Heart right ventricle (tissue), 16 donors: ENCODE results near the gene P2RY1. TPM values are rescaled to one million over a fixed set of nuclear protein-coding genes. Genes with fewer than 3 reads are reported as not detected.

ENCODE experiments used
- ATAC-seq, 8 donors: fragments of 200-7000 bp; cut with Tn5 transposase; one replicate each; pipeline ENCODE4 v1.9.1; 2020; ENCODE audit warnings: mild to moderate bottlenecking in 8 of 8, moderate library complexity in 8 of 8, moderate number of reproducible peaks in 1 of 8
- DNase-seq, 2 donors: peaks; one replicate each; pipeline ENCODE4 v3.0.0-alpha.2; 2020
- H3K27ac ChIP-seq, 10 donors: fragments of 200-600 bp; sonication (generic) in 2 of 10; one replicate each; pipeline versions ENCODE4 v1.5.0 to v1.8.0; 2020 to 2022; ENCODE audit warnings: mild to moderate bottlenecking in 3 of 10
- H3K27me3 ChIP-seq, 7 donors: fragments of 200-600 bp; one replicate each; pipeline ENCODE4 v1.8.0; 2021 to 2022; ENCODE audit warnings: mild to moderate bottlenecking in 2 of 7
- H3K36me3 ChIP-seq, 9 donors: fragments of 200-600 bp; sonication (generic) in 1 of 9; one replicate each; pipeline versions ENCODE4 v1.5.0 to v1.8.0; 2020 to 2022; ENCODE audit warnings: mild to moderate bottlenecking in 2 of 9
- H3K4me1 ChIP-seq, 9 donors: fragments of 200-600 bp; sonication (generic) in 1 of 9; one replicate each; pipeline versions ENCODE4 v1.5.0 to v1.8.0; 2020 to 2022; ENCODE audit warnings: mild to moderate bottlenecking in 4 of 9
- H3K4me3 ChIP-seq, 10 donors: fragments of 200-600 bp; sonication (generic) in 2 of 10; one replicate each; pipeline versions ENCODE4 v1.5.0 to v1.8.0; 2020 to 2022; ENCODE audit warnings: mild to moderate bottlenecking in 7 of 10, moderate library complexity in 2 of 10
- H3K9me3 ChIP-seq, 11 donors: fragments of 200-600 bp in 10 of 11; sonication (generic) in 2 of 11; one replicate each; pipeline versions ENCODE4 v1.5.0 to v1.8.0; 2013 to 2022; ENCODE audit warnings: mild to moderate bottlenecking in 2 of 11, control low read depth in 1 of 11, moderate library complexity in 1 of 11
- CTCF ChIP-seq, 9 donors: fragments of 200-600 bp; sonication (generic) in 2 of 9; IDR thresholded peaks; one replicate each; pipeline versions ENCODE4 v1.5.0 to v1.8.0; 2021 to 2022; ENCODE audit warnings: antibody characterized with exemption in 9 of 9, mild to moderate bottlenecking in 5 of 9, moderate library complexity in 1 of 9
- WGBS, 2 donors: extraction: QIAGEN DNeasy Blood & Tissue Kit; methylation state at CpG; one replicate each; pipeline ENCODE4 v1.1.7; 2013; ENCODE audit warnings: inconsistent platforms in 1 of 2; 5-methylcytosine and 5-hydroxymethylcytosine counted together
- intact Hi-C, 10 donors: fragments of 100-400 bp; cut with DNase I; formaldehyde crosslinking; loops; one replicate each; pipeline versions ENCODE4 v1.11.1 to v1.14.2; 2022
- polyA plus RNA-seq, 2 donors: library from polyadenylated mRNA; stranded (reverse); fragments of 200-250 nt; gene quantifications; one replicate each; pipeline ENCODE4 v1.2.3, GENCODE V29; 2013
- total RNA-seq, 10 donors: library from RNA; stranded (reverse); fragmentation: NEBNext Ultra II Directional in 3 of 10; extraction: Animal tissue kit (Norgen Biotek cat#: 25700) in 3 of 10; gene quantifications; one replicate each; pipeline versions ENCODE4 v1.2.1 to v1.2.4, GENCODE V29; 2021 to 2023
- donor health status: Arrhythmogenic right ventricular cardiomyopathy.
- donor health status: ischemic (EF 13 %, LVEDD 7.1; RV severe dilation, severe dysfunction).
- donor health status: healthy with polysubstance abuse.
- donor health status: DM: no; HTN: yes; CAD: no.
- donor health status: DM: no; HTN: no; CAD: no.
- donor health status: ischemic (EF 25% LVEDD 6.9; RV normal size, moderate dysfunction).
- donor health status: ischemic (EF 25% LVEDD 5.7; RV mildly dilated, moderate dysfunction).
- donor health status: healthy.
- donor health status: DM: yes; HTN: yes; CAD: no.
- donor health status: Ischemic cardiomyopathy.
- donor health status: ischemic (EF 35%, LVEDD 5.7; RV mildly dilated, moderate dysfunction).
- donor health status: nonischemic (EF 11% LVEDD 7.7; RV severe dilation, severe dysfunction).
- donor health status: DM: yes; HTN: yes; CAD: no.
- donor health status: PGD.
- donor health status: ischemic (EF 29% LVEDD 5.4; RV normal size, mild dysfunction).
- donor health status: nonischemic (EF 23%, LVEDD 6.1; RV moderate dilation, normal function).

The P2RY1 gene
- total and polyA plus RNA-seq, 12 donors, result 0.72 to 7.5 (median 4.3) TPM

- TF ChIP-seq CTCF (IDR thresholded peaks at IDR 0.05), result no peak
- Histone ChIP-seq H3K9me3 (no peaks in the 10 kb centered on the region), H3K27ac (no peak overlapping the region), H3K27me3 (peaks cover 0 to 5% (median 0%) of the 10 kb centered on the region in 7 donors), H3K36me3 (no peaks in the 10 kb centered on the region), H3K4me1 (peaks cover 0 to 31% (median 16%) of the 10 kb centered on the region in 9 donors), H3K4me3 (no peak overlapping the region)
- ATAC-seq (no peak), DNase-seq (no peak)
- intact Hi-C loops, result loop anchor here in 1 of 10 donors (10.0 kb wide), 1 partner anchor 328 kb away; no protein-coding TSS in a partner anchor
Measured at GRCh38 chr3:152833089-152833488, 1.8 kb upstream of the P2RY1 start.

GRCh38 chr3:152834191-152834775 lies 648 bp upstream of the P2RY1 start:
- WGBS, 2 donors, result 14 to 15% methylated on average over 17 of the region's 17 CpGs
- Histone ChIP-seq H3K27me3 (peaks cover 0 to 5% (median 0%) of the 10 kb centered on the region in 7 donors), H3K9me3 (no peaks in the 10 kb centered on the region), H3K36me3 (no peaks in the 10 kb centered on the region), H3K4me1 (peaks cover 0 to 39% (median 19%) of the 10 kb centered on the region in 9 donors), H3K27ac (peak overlapping the region; percentile 50 to 87 (median 80)), H3K4me3 (peak overlapping the region; percentile 59 to 87 (median 74))
- ATAC-seq, result peak in 7 of 8 donors; percentile 41 to 80 (median 64)
- peak in 4 of 9 donors; percentile 20 to 28 (median 22) for TF ChIP-seq CTCF (IDR thresholded peaks at IDR 0.05)
- DNase-seq, result no peak
- intact Hi-C loops, result loop anchor here in 1 of 10 donors (2.0 to 10.0 kb wide), 2 partner anchors 75 to 329 kb away; no protein-coding TSS in a partner anchor

GRCh38 chr3:152835601-152836102 lies 721 bp downstream of the P2RY1 start:
- DNase-seq, result no peak
- Histone ChIP-seq H3K36me3 (no peaks in the 10 kb centered on the region), H3K27ac (peak overlapping the region in 9 of 10 donors; percentile 57 to 87 (median 80)), H3K4me1 (peaks cover 0 to 43% (median 21%) of the 10 kb centered on the region in 9 donors), H3K4me3 (peak overlapping the region; percentile 59 to 87 (median 74)), H3K27me3 (peaks cover 0 to 5% (median 0%) of the 10 kb centered on the region in 7 donors), H3K9me3 (no peaks in the 10 kb centered on the region)
- WGBS, 2 donors, result 2% methylated on average over 42 to 47 of the region's 47 CpGs
- peak in 2 of 9 donors; percentile 2 to 18 for TF ChIP-seq CTCF (IDR thresholded peaks at IDR 0.05)
- ATAC-seq, result peak in 5 of 8 donors; percentile 4 to 68 (median 62)
- intact Hi-C loops, result loop anchor here in 1 of 10 donors (2.0 to 10.0 kb wide), 2 partner anchors 73 to 331 kb away; no protein-coding TSS in a partner anchor

- Histone ChIP-seq H3K4me1 (peaks cover 0 to 49% (median 21%) of the 10 kb centered on the region in 9 donors), H3K27me3 (peaks cover 0 to 5% (median 0%) of the 10 kb centered on the region in 7 donors), H3K36me3 (no peaks in the 10 kb centered on the region), H3K4me3 (peak overlapping the region in 9 of 10 donors; percentile 59 to 87 (median 72)), H3K9me3 (no peaks in the 10 kb centered on the region), H3K27ac (peak overlapping the region in 4 of 10 donors; percentile 77 to 82 (median 80))
- ATAC-seq (no peak), DNase-seq (no peak)
- no peak for TF ChIP-seq CTCF (IDR thresholded peaks at IDR 0.05)
- intact Hi-C loops, result loop anchor here in 1 of 10 donors (10.0 kb wide), 1 partner anchor 331 kb away; no protein-coding TSS in a partner anchor
- 70 to 78% methylated on average over 14 of the region's 14 CpGs for WGBS, 2 donors
Measured at GRCh38 chr3:152836269-152836668, 1.3 kb downstream of the P2RY1 start.
